BLaER1 (cell line): ENCODE measurements around the gene SGCB.

ENCODE experiments used
- H3K27ac ChIP-seq: shearing (Covaris generic); formaldehyde crosslinking; 2 replicates; pipeline ENCODE4 v1.8.1; 2022
- H3K27me3 ChIP-seq: shearing (Covaris generic); formaldehyde crosslinking; 2 replicates; pipeline ENCODE4 v1.8.1; 2022
- H3K36me3 ChIP-seq: shearing (Covaris generic); formaldehyde crosslinking; 2 replicates; pipeline ENCODE4 v1.8.1; 2022
- H3K4me1 ChIP-seq: shearing (Covaris generic); formaldehyde crosslinking; 2 replicates; pipeline ENCODE4 v1.8.1; 2022
- H3K4me2 ChIP-seq: shearing (Covaris generic); formaldehyde crosslinking; 2 replicates; pipeline ENCODE4 v1.8.1; 2022
- H3K4me3 ChIP-seq: shearing (Covaris generic); formaldehyde crosslinking; 2 replicates; pipeline ENCODE4 v1.8.1; 2022
- H3K9ac ChIP-seq: shearing (Covaris generic); formaldehyde crosslinking; 2 replicates; pipeline ENCODE4 v1.8.1; 2022
- H3K9me3 ChIP-seq: shearing (Covaris generic); formaldehyde crosslinking; 2 replicates; pipeline ENCODE4 v1.8.1; 2022
- H4K20me1 ChIP-seq: shearing (Covaris generic); formaldehyde crosslinking; 2 replicates; pipeline ENCODE4 v1.8.1; 2022
- Cebpa-rat ChIP-seq: shearing (Covaris generic); IDR thresholded peaks from 2 replicates; pipeline ENCODE4 v1.8.1; 2022

Gene SGCB

DNA sequence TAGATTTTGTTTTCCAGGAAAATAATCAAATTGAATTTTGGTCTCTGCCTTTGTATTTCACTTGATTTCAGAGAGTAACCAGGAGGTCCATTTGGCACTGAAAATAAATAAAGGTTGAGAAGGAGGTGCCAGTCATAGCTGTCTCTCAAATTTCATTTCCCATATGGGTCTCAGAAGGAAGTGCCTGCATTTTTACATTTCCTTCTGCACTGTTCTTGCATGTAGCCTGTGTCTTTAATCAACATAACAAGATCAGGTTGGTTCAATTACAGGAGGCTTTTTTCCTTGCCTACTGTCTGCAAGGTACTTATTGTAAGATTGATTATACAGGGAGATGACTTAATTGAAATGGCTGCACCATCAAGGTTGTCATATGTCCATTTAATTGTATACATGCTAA, 33.7 kb downstream of the SGCB start:
- no peak overlapping the region for H3K9ac ChIP-seq
- no peak overlapping the region for H3K4me2 ChIP-seq
- no peaks in the 10 kb centered on the region for H3K9me3 ChIP-seq
- H3K4me3 ChIP-seq, result no peak overlapping the region
- H4K20me1 ChIP-seq, result no peaks in the 10 kb centered on the region
- no peak overlapping the region for H3K27ac ChIP-seq
- no peaks in the 10 kb centered on the region for H3K27me3 ChIP-seq
- H3K36me3 ChIP-seq, result no peaks in the 10 kb centered on the region
- no peak for TF ChIP-seq Cebpa-rat
- H3K4me1 ChIP-seq, result 0 out of 2 replicates have a peak, but pooled peaks cover 4% of the 10 kb centered on the region

DNA sequence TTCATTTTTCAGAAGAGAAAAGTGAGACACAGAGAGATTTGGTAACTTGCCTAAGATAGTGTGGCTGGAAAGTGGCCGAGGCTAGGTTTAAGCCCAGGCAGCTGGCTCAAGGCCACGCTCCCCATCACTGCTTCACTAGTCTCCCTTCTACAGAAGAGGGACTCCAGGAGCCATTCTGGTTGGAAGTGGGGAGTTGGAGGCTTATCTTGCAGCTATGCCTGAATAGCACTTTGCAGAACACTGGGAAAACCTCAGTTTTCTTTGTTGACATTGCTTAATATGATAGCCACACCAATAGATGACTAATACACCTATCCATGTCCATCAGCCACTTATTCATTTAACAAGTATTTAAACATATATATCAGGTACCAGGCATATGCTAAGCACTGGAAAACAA, 36.5 kb downstream of the SGCB start:
- Histone ChIP-seq H3K4me2 (no peak overlapping the region), H4K20me1 (no peaks in the 10 kb centered on the region)
- no peak for TF ChIP-seq Cebpa-rat

DNA sequence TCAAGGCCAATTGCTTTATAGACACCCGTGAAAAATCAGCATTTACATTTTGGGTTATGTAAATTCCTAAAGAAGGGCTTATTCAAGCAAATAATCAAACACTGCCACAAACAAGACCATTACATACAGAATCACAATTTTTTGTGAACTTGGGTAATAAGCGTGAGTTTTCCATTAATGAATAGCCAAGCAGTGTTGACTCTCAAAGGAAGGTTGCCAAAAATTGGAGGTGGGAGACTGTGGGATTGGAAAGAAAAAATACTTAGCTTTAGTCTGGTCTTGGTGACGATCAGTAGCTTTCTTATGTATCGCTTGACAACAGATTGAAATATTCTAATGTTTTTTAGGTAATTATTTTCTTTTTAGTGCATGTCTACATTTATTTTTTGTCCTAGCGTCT, 38.8 kb downstream of the SGCB start:
- Histone ChIP-seq H3K4me1 (no peaks in the 10 kb centered on the region), H4K20me1 (no peaks in the 10 kb centered on the region), H3K27me3 (no peaks in the 10 kb centered on the region), H3K36me3 (no peaks in the 10 kb centered on the region), H3K27ac (no peak overlapping the region), H3K4me3 (no peak overlapping the region), H3K9ac (no peak overlapping the region), H3K4me2 (no peak overlapping the region), H3K9me3 (no peaks in the 10 kb centered on the region)
- TF ChIP-seq Cebpa-rat, result no peak

More for the DNA sequence above, 36.5 kb downstream of the SGCB start:
- Histone ChIP-seq H3K9ac (no peak overlapping the region), H3K4me3 (no peak overlapping the region), H3K36me3 (no peaks in the 10 kb centered on the region), H3K27ac (no peak overlapping the region), H3K4me1 (0 out of 2 replicates have a peak, but pooled peaks cover 4% of the 10 kb centered on the region), H3K27me3 (no peaks in the 10 kb centered on the region), H3K9me3 (no peaks in the 10 kb centered on the region)

DNA sequence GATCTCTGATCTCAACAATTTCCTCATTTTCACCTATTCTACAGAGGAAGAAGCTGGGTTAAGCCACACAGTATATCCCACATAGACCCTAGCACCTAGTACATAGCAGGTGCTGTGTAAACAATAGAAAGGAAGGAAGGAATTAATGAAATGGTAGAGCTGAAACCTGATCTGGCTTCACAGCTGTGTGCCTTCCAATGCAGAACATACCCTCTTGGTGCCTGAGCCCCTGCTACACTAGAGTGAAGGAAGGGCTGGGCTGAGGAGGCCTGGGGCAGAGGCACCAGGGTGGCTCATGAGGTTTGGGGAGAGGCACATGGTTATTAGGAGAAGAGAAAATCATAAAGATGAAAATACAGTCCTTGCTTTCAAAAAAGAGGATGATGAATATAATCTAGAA, 39.3 kb downstream of the SGCB start:
- TF ChIP-seq Cebpa-rat, result no peak
- Histone ChIP-seq H3K27me3 (no peaks in the 10 kb centered on the region), H3K4me1 (no peaks in the 10 kb centered on the region), H3K4me2 (no peak overlapping the region), H3K9ac (no peak overlapping the region), H3K9me3 (no peaks in the 10 kb centered on the region), H3K27ac (no peak overlapping the region), H3K4me3 (no peak overlapping the region), H3K36me3 (no peaks in the 10 kb centered on the region), H4K20me1 (no peaks in the 10 kb centered on the region)

DNA sequence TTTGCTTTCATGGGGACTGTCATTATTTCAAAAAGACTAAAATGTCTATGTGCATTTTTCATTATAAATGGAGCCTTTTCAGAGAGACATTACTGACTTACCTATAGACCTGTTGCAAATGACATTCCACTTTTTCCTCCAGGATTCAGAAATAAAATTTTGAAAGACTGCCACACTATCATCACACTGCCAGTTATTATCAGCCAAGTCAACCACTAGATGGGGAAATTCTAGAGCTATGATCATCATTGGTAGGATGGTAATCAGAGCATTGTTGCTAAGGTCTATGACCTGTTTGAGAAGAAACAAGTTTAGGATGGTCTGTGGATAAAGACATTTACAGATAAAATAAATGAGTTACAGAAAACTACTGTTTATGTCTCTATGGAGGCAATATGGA, 40.5 kb downstream of the SGCB start:
- no peaks in the 10 kb centered on the region for H3K9me3 ChIP-seq
- H3K27me3 ChIP-seq, result no peaks in the 10 kb centered on the region
- no peak for TF ChIP-seq Cebpa-rat
- no peak overlapping the region for H3K4me2 ChIP-seq
- no peaks in the 10 kb centered on the region for H3K4me1 ChIP-seq
- no peaks in the 10 kb centered on the region for H3K36me3 ChIP-seq
- no peak overlapping the region for H3K9ac ChIP-seq
- H4K20me1 ChIP-seq, result no peaks in the 10 kb centered on the region
- H3K27ac ChIP-seq, result no peak overlapping the region
- no peak overlapping the region for H3K4me3 ChIP-seq

DNA sequence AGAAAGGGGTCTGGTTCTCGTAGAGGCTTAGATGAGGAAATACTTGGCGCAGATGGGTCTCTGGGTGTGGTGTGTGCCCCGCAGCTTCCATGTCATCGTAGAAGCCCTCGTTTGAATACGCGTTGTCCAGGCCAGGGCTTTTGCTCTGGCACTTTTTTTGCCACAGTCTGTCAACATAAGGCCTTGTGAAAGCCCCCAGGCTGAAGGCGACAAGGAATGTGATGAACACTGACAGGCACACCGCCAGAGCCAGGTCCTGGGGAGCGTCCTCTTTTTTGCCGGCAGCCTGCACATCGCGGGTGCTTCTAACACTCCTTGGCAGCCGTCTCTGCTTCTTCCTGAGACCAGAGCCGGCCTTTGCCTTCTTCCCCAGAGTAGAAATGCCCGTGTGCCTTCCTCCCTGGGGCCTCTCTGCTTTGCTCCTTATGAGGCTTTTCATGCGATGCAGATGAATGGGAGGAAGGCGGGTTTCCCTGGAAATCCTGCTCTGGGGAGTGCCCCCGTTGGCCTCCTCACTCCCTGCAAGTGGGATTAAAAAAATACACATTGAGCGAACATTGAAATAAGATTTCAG, 42.4 kb downstream of the SGCB start:
- Histone ChIP-seq H3K9ac (no peak overlapping the region), H4K20me1 (no peaks in the 10 kb centered on the region), H3K4me3 (no peak overlapping the region), H3K4me1 (no peaks in the 10 kb centered on the region), H3K4me2 (no peak overlapping the region), H3K27me3 (no peaks in the 10 kb centered on the region), H3K9me3 (no peaks in the 10 kb centered on the region), H3K27ac (no peak overlapping the region), H3K36me3 (no peaks in the 10 kb centered on the region)
- no peak for TF ChIP-seq Cebpa-rat
